ENCODE data around the gene RNH1. TPM values are rescaled to one million over a fixed set of nuclear protein-coding genes. Genes with fewer than 3 reads are reported as not detected.

The RNH1 gene
- polyA plus RNA-seq, 1 of the 3 experiments (the other 2 are of a cell fraction): 147 TPM

- H3K36me3 ChIP-seq (replicated peaks in 1 of 2; ENCODE audit: control insufficient read depth in 1 of 2, insufficient read depth in 2 of 2, low read length in 1 of 2): peaks cover 0 to 23% of the 10 kb centered on the region in 2 experiments
- H3K27ac ChIP-seq (ENCODE audit: low read depth in 2 of 2, low read length in 1 of 2): no peak overlapping the region
- TF ChIP-seq USF1 (IDR thresholded peaks at IDR 0.05; ENCODE audit: borderline replicate concordance, low read depth) (no peak), USF2 (IDR thresholded peaks at IDR 0.05; ENCODE audit: borderline replicate concordance, low read depth, low read length) (no peak), FOSL2 (IDR thresholded peaks at IDR 0.05; ENCODE audit: borderline replicate concordance, low read depth) (no peak), FOXM1 (IDR thresholded peaks at IDR 0.05; ENCODE audit: low read depth) (no peak), EZH2phosphoT487 (IDR thresholded peaks at IDR 0.05; ENCODE audit: borderline replicate concordance, low read depth) (no peak), YY1 (IDR thresholded peaks at IDR 0.05; ENCODE audit: low read depth) (no peak), POLR2AphosphoS5 (IDR thresholded peaks at IDR 0.05; ENCODE audit: low read depth, low read length) (no peak), TAF1 (IDR thresholded peaks at IDR 0.05; ENCODE audit: borderline replicate concordance, low read depth, low read length) (no peak), CHD2 (IDR thresholded peaks at IDR 0.05; ENCODE audit: low read length, partially characterized antibody) (no peak), FOXJ3 (CRISPR knock-in tag; IDR thresholded peaks at IDR 0.05) (no peak)
- no peaks in the 10 kb centered on the region for H3F3A ChIP-seq (replicated peaks; ENCODE audit: insufficient read depth)
- no peaks in the 10 kb centered on the region for H3K9me3 ChIP-seq
- H3K9ac ChIP-seq: no peak overlapping the region
- H3K79me2 ChIP-seq (ENCODE audit: insufficient read depth): no peaks in the 10 kb centered on the region; the same call in 1 of the 2 replicates
- peak; percentile 28 for DNase-seq
- H3K4me1 ChIP-seq (ENCODE audit: control insufficient read depth in 1 of 2, insufficient read depth in 2 of 2, low read depth in 1 of 2, low read length in 1 of 2): no peaks in the 10 kb centered on the region
- H3K4me3 ChIP-seq (ENCODE audit: low read depth in 2 of 2, low read length in 1 of 2): no peak overlapping the region
- WGBS (ENCODE audit: low lambda C conversion rate): 93% methylated on average over 7 of the region's 19 CpGs
- H3K27me3 ChIP-seq (ENCODE audit: insufficient read depth): no peaks in the 10 kb centered on the region
- CTCF ChIA-PET: no interaction called here
- POLR2A ChIA-PET: no interaction called here
- no peak overlapping the region for H2AFZ ChIP-seq (ENCODE audit: low read depth)
- H4K20me1 ChIP-seq (ENCODE audit: insufficient read depth): no peaks in the 10 kb centered on the region
- no peak overlapping the region for H3K4me2 ChIP-seq
- no peaks in the 10 kb centered on the region for H3K9me2 ChIP-seq
Measured at GRCh38 chr11:488579-488978, 18.5 kb downstream of the RNH1 start.

- Histone ChIP-seq H3K9ac (no peak overlapping the region), H2AFZ (ENCODE audit: low read depth) (no peak overlapping the region), H3K9me2 (no peaks in the 10 kb centered on the region), H3F3A (replicated peaks; ENCODE audit: insufficient read depth) (no peaks in the 10 kb centered on the region), H3K27me3 (ENCODE audit: insufficient read depth) (no peaks in the 10 kb centered on the region), H4K20me1 (ENCODE audit: insufficient read depth) (no peaks in the 10 kb centered on the region), H3K36me3 (replicated peaks in 1 of 2; ENCODE audit: control insufficient read depth in 1 of 2, insufficient read depth in 2 of 2, low read length in 1 of 2) (peaks cover 0 to 23% of the 10 kb centered on the region in 2 experiments), H3K4me2 (no peak overlapping the region), H3K27ac (ENCODE audit: low read depth in 2 of 2, low read length in 1 of 2) (no peak overlapping the region), H3K4me3 (ENCODE audit: low read depth in 2 of 2, low read length in 1 of 2) (no peak overlapping the region), H3K79me2 (ENCODE audit: insufficient read depth) (no peaks in the 10 kb centered on the region; the same call in 1 of the 2 replicates), H3K4me1 (ENCODE audit: control insufficient read depth in 1 of 2, insufficient read depth in 2 of 2, low read depth in 1 of 2, low read length in 1 of 2) (no peaks in the 10 kb centered on the region), H3K9me3 (no peaks in the 10 kb centered on the region)
- WGBS (ENCODE audit: low lambda C conversion rate): 72% methylated on average over 3 of the region's 25 CpGs
- POLR2A ChIA-PET: no interaction called here
- DNase-seq: no peak
- TF ChIP-seq FOXM1 (IDR thresholded peaks at IDR 0.05; ENCODE audit: low read depth): no peak
- TF ChIP-seq NFIC (IDR thresholded peaks at IDR 0.05; ENCODE audit: borderline replicate concordance): no peak
- no peak for TF ChIP-seq FOSL2 (IDR thresholded peaks at IDR 0.05; ENCODE audit: borderline replicate concordance, low read depth)
- CTCF ChIA-PET: no interaction called here
Measured at GRCh38 chr11:488062-488461, 19.0 kb downstream of the RNH1 start.

Data from SK-N-SH (cell line).